HG03060 (cell line): ENCODE data around the gene RNF13.
"Not testable (repeated sequence)": the region's sequence is repeated elsewhere in the genome, so short reads cannot be mapped to it uniquely, and the experiment has no call there.

Source experiments
- ATAC-seq: cut with Tn5 transposase; IDR thresholded peaks from one replicate; pipeline ENCODE4 v1.9.1; 2021; ENCODE audit warnings: low read depth, moderate number of reproducible peaks; ENCODE audit not compliant: unreplicated experiment

The RNF13 gene

GRCh38 chr3:149977386-149977785, 164.4 kb downstream of the RNF13 start:
- no peak for ATAC-seq

DNA sequence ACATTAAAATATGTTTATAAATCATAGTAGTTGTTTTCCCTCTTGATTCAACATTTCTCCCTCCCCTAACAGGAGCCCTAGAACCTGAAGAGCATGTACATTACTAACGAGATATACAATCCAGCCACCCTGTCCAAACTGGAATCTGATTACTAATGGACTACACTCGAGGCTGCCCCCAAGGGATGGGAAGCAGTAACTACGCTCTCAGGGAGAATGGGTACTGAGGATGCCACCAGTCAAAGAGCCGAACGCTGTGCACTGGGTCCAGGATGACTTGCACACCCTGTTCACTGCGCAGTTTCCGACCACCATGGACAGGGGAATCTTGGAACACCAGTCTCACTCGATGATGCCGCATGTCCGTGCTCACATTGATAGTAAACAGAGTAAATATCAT, 169.0 kb downstream of the RNF13 start:
- ATAC-seq: not testable (repeated sequence)

- not testable (repeated sequence) for ATAC-seq
These were observed 170.0 kb downstream of the RNF13 start for GRCh38 chr3:149983053-149983452.

DNA sequence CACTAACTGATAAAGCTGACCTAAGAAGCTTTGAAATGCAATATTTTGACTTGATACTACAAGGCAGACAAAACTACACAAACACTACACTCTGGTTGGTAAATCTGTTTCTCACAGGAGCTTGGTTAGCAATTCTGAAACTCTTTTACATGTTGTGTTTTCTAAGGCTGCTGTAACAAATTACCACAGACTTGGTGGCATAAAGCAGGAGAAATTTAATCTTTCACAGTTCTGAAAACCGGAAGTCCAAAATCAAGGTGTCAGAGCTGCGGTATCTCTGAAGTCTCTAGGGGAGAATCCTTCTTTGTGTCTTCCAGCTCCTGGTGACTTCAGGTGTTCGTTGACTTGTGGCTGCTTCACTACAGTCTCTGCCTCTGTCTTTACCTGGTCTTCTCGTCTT, 170.6 kb downstream of the RNF13 start:
- no peak for ATAC-seq

DNA sequence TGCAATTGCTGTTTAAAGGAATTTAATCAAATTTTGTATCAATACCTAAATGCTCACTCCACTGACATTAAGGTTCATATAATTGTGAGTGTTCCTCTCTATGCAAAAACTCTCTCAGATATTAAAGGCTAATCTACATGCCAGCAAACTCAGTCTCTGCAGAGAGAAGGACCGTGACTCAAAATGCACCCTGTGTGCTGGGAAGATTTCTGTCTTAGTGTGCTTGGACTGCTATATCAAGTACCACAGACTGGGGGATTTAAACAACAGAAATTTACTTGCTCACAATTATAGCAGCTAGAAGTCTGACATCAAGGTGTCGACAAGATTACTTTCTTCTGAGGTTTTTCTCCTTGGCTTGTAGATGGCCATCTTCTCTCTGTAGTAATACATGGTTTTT, 176.3 kb downstream of the RNF13 start:
- ATAC-seq: no peak

GRCh38 chr3:149990423-149990948, 177.5 kb downstream of the RNF13 start:
- no peak for ATAC-seq

DNA sequence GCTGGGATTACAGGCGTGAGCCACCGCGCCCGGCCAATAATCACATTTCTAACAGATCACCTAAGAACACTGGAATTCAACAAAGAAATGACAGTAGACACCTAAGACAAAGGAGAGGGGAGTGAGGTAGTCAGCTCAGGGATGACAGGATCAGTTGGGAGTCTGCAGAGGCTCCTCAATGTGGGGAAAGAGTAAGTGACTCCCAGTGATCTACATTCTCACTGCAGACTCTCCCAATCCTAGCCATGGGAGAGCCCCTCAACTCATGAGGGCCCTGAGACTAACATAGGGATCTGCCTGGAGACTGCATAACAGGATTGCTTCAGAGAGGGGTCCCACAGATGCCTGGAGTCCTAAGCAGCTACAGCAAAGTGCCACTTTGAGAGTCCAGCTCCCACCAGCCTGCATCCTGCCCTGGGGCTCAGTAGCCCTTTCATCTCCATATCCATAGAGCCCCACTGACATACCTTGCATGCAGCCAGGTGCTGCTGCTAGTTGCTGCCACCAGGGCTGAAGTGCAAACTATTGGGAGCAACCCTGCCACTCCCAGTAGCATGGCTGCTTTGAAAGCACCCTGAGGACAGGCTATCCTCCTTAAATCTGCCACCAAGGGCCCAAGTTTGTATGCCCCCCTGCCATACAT, 179.5 kb downstream of the RNF13 start:
- ATAC-seq: no peak

- no peak for ATAC-seq
These were observed 185.9 kb downstream of the RNF13 start for GRCh38 chr3:149998946-149999345.

GRCh38 chr3:149999421-149999820, 186.4 kb downstream of the RNF13 start:
- no peak for ATAC-seq

GRCh38 chr3:150000641-150001040, 187.6 kb downstream of the RNF13 start:
- ATAC-seq: no peak

- no peak for ATAC-seq
These were observed 192.5 kb downstream of the RNF13 start for GRCh38 chr3:150005243-150006112.

DNA sequence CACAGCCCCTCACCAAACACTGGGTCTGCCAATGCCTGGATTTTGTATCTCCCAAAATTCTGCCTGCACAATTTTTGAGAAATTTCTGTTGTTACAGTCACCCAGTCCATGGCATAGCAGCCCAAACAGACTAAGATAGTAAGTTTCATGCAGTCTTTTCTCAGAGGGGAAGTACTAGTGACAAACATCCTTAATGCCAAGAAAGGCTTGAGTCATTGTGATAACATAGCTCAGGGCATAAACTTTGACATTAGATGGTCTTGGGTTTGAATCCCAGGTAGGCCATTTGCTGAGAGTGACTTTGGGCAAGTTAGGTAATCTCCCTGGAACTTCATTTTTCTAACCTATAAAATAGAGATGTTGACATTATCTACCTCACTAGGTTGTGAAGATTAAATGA, 193.8 kb downstream of the RNF13 start:
- ATAC-seq: no peak
